Astrocyte of the hippocampus (primary cell): ENCODE data around the gene SLC31A1.
"Not testable (repeated sequence)": the region's sequence is repeated elsewhere in the genome, so short reads cannot be mapped to it uniquely, and the experiment has no call there.

Source experiments
- DNase-seq: peaks from one replicate; pipeline ENCODE4 v3.0.0; 2011; ENCODE audit warnings: low read depth, low spot score

The SLC31A1 gene

GRCh38 chr9:113220467-113221002, 809 bp upstream of the SLC31A1 start:
- no peak for DNase-seq

GRCh38 chr9:113221800-113222481, 597 bp downstream of the SLC31A1 start:
- DNase-seq: peak; percentile 2

- DNase-seq: peak; percentile 3
Observed at GRCh38 chr9:113222482-113222841, 1.1 kb downstream of the SLC31A1 start.

- peak; percentile 11 for DNase-seq
Observed at GRCh38 chr9:113223963-113224362, 2.6 kb downstream of the SLC31A1 start.

GRCh38 chr9:113227436-113227835, 6.1 kb downstream of the SLC31A1 start:
- DNase-seq: no peak

GRCh38 chr9:113228130-113228665, 6.9 kb downstream of the SLC31A1 start:
- DNase-seq: no peak

- DNase-seq: no peak
Observed at GRCh38 chr9:113231701-113232100, 10.4 kb downstream of the SLC31A1 start.

GRCh38 chr9:113235701-113236255, 14.4 kb downstream of the SLC31A1 start:
- DNase-seq: peak; percentile 6

- no peak for DNase-seq
Observed at GRCh38 chr9:113237026-113237425, 15.7 kb downstream of the SLC31A1 start.

GRCh38 chr9:113238202-113238858, 17.0 kb downstream of the SLC31A1 start:
- no peak for DNase-seq

GRCh38 chr9:113238859-113239232, 17.5 kb downstream of the SLC31A1 start:
- no peak for DNase-seq

- no peak for DNase-seq
Observed at GRCh38 chr9:113241161-113241560, 19.8 kb downstream of the SLC31A1 start.

- no peak for DNase-seq
Observed at GRCh38 chr9:113244556-113244955, 23.2 kb downstream of the SLC31A1 start.

GRCh38 chr9:113245894-113246293, 24.6 kb downstream of the SLC31A1 start:
- DNase-seq: no peak

- no peak for DNase-seq
Observed at GRCh38 chr9:113246928-113247327, 25.6 kb downstream of the SLC31A1 start.

- DNase-seq: no peak
Observed at GRCh38 chr9:113247640-113248039, 26.3 kb downstream of the SLC31A1 start.

- DNase-seq: not testable (repeated sequence)
Observed at GRCh38 chr9:113249661-113250060, 28.3 kb downstream of the SLC31A1 start.

- DNase-seq: no peak
Observed at GRCh38 chr9:113250807-113251206, 29.5 kb downstream of the SLC31A1 start.

- no peak for DNase-seq
Observed at GRCh38 chr9:113254991-113255390, 33.6 kb downstream of the SLC31A1 start.

- DNase-seq: no peak
Observed at GRCh38 chr9:113255438-113255837, 34.1 kb downstream of the SLC31A1 start.

- no peak for DNase-seq
Observed at GRCh38 chr9:113257863-113258262, 36.5 kb downstream of the SLC31A1 start.

- no peak for DNase-seq
Observed at GRCh38 chr9:113258282-113258681, 36.9 kb downstream of the SLC31A1 start.
